SK-N-SH (cell line): ENCODE results near the gene CEACAM16. TPM values are rescaled to one million over a fixed set of nuclear protein-coding genes. Genes with fewer than 3 reads are reported as not detected.

Experiments
- CTCF ChIA-PET: fragments of 300-600, 350-600 bp; formaldehyde crosslinking; extraction: SDS; loops from one replicate; lab custom pipeline; 2021; lab: Yijun Ruan, JAX
- POLR2A ChIA-PET: fragments of 350-600 bp; sonication (Branson Sonifier 250); formaldehyde crosslinking; extraction: SDS; loops from one replicate; lab custom pipeline; 2020; ENCODE audit warnings: antibody characterized with exemption, inconsistent platforms; lab: Yijun Ruan, JAX
- DNase-seq: peaks from one replicate; pipeline ENCODE4 v3.0.0; 2012
- H2AFZ ChIP-seq: fragments of 200-600 bp; sonication (generic); 2 replicates; pipeline ENCODE4 v1.8.1; 2016; ENCODE audit warnings: antibody characterized with exemption, mild to moderate bottlenecking, low read depth
- H3F3A ChIP-seq: fragments of 200-600 bp; sonication (generic); replicated peaks from 2 replicates; pipeline ENCODE3; 2016; ENCODE audit warnings: antibody characterized with exemption, mild to moderate bottlenecking; ENCODE audit not compliant: insufficient read depth
- H3K27ac ChIP-seq, 2 experiments: fragments of 200-500 bp in 1 of 2; fragments of 200-600 bp in 1 of 2; sonication (Bioruptor generic) in 1 of 2; sonication (generic), shearing (Covaris generic) in 1 of 2; 2 replicates each; pipeline versions ENCODE4 v1.5.1 to v1.6.1; 2014 to 2016; ENCODE audit warnings: low read depth in 2 of 2, inconsistent platforms in 1 of 2, low read length in 1 of 2, mild to moderate bottlenecking in 1 of 2, mixed read lengths in 1 of 2
- H3K27me3 ChIP-seq: fragments of 200-600 bp; sonication (generic), shearing (Covaris generic); 2 replicates; pipeline ENCODE4 v1.6.1; 2016; ENCODE audit warnings: mixed run types; ENCODE audit not compliant: insufficient read depth
- H3K36me3 ChIP-seq, 2 experiments: fragments of 200-500 bp in 1 of 2; fragments of 200-600 bp in 1 of 2; sonication (Bioruptor generic) in 1 of 2; sonication (generic) in 1 of 2; replicated peaks in 1 of 2; 2 replicates each; pipeline versions ENCODE3 to v1.5.1; 2014 to 2016; ENCODE audit warnings: low read length in 1 of 2, mild to moderate bottlenecking in 1 of 2; ENCODE audit not compliant: insufficient read depth in 2 of 2, control insufficient read depth in 1 of 2
- H3K4me1 ChIP-seq, 2 experiments: fragments of 200-500 bp in 1 of 2; fragments of 200-600 bp in 1 of 2; sonication (Bioruptor generic) in 1 of 2; sonication (generic), shearing (Covaris generic) in 1 of 2; 2 replicates each; pipeline versions ENCODE4 v1.5.1 to v1.6.1; 2014 to 2016; ENCODE audit warnings: low read depth in 1 of 2, low read length in 1 of 2, mixed run types in 1 of 2; ENCODE audit not compliant: insufficient read depth in 2 of 2, control insufficient read depth in 1 of 2
- H3K4me2 ChIP-seq: fragments of 200-600 bp; sonication (generic), shearing (Covaris generic); 2 replicates; pipeline ENCODE4 v1.6.1; 2017; ENCODE audit warnings: mixed run types
- H3K4me3 ChIP-seq, 2 experiments: fragments of 200-500 bp in 1 of 2; fragments of 200-600 bp in 1 of 2; sonication (Bioruptor generic) in 1 of 2; sonication (generic), shearing (Covaris generic) in 1 of 2; 2 replicates each; pipeline versions ENCODE4 v1.5.1 to v1.8.1; 2014 to 2016; ENCODE audit warnings: low read depth in 2 of 2, inconsistent platforms in 1 of 2, low read length in 1 of 2, mild to moderate bottlenecking in 1 of 2, mixed read lengths in 1 of 2, moderate library complexity in 1 of 2
- H3K79me2 ChIP-seq: fragments of 200-600 bp; sonication (generic); 2 replicates; pipeline ENCODE4 v1.8.1; 2017; ENCODE audit warnings: mild to moderate bottlenecking; ENCODE audit not compliant: insufficient read depth
- H3K9ac ChIP-seq: fragments of 200-600 bp; sonication (generic); 2 replicates; pipeline ENCODE4 v1.6.1; 2017; ENCODE audit warnings: mixed run types
- H3K9me2 ChIP-seq: fragments of 200-600 bp; sonication (generic); 2 replicates; pipeline ENCODE4 v1.6.1; 2017; ENCODE audit warnings: mixed run types
- H3K9me3 ChIP-seq: fragments of 200-600 bp; sonication (generic); 2 replicates; pipeline ENCODE4 v1.6.1; 2017; ENCODE audit warnings: mixed run types, mild to moderate bottlenecking, moderate library complexity
- H4K20me1 ChIP-seq: fragments of 200-600 bp; sonication (generic); 2 replicates; pipeline ENCODE4 v1.6.1; 2017; ENCODE audit warnings: mild to moderate bottlenecking, mixed run types; ENCODE audit not compliant: insufficient read depth
- ELF1 ChIP-seq: IDR thresholded peaks from 2 replicates; pipeline ENCODE4 v1.4.0; 2012
- EZH2phosphoT487 ChIP-seq: fragments of 200-600 bp; sonication (generic); IDR thresholded peaks from 2 replicates; pipeline ENCODE4 v1.6.1; 2017; ENCODE audit warnings: low read depth, mixed run types, mild to moderate bottlenecking, antibody characterized with exemption, moderate library complexity, borderline replicate concordance
- FOXJ3 ChIP-seq: sonication (generic); formaldehyde crosslinking; IDR thresholded peaks from 2 replicates; pipeline ENCODE4 v1.5.1; 2020; ENCODE audit warnings: mild to moderate bottlenecking, missing genetic modification reagents
- GATA2 ChIP-seq: sonication (generic); formaldehyde crosslinking; IDR thresholded peaks from 2 replicates; pipeline ENCODE4 v1.5.0; 2020; ENCODE audit warnings: mild to moderate bottlenecking, missing genetic modification reagents
- IRF3 ChIP-seq: fragments of 150-350 bp; IDR thresholded peaks from 2 replicates; pipeline ENCODE4 v1.6.1; 2016; ENCODE audit warnings: mild to moderate bottlenecking, low read depth, low read length
- JUND ChIP-seq: IDR thresholded peaks from 2 replicates; pipeline ENCODE4 v1.4.0; 2012
- MAX ChIP-seq: IDR thresholded peaks from 2 replicates; pipeline ENCODE4 v1.4.0; 2012; ENCODE audit warnings: low read depth
- PBX3 ChIP-seq: IDR thresholded peaks from 2 replicates; pipeline ENCODE4; 2012
- POLR2AphosphoS5 ChIP-seq: IDR thresholded peaks from 2 replicates; pipeline ENCODE4 v1.6.1; 2012; ENCODE audit warnings: low read depth, low read length
- RAD21 ChIP-seq: IDR thresholded peaks from 2 replicates; pipeline ENCODE4 v1.6.1; 2012; ENCODE audit warnings: mild to moderate bottlenecking, low read length
- RCOR1 ChIP-seq: fragments of 150-350 bp; IDR thresholded peaks from 2 replicates; pipeline ENCODE4 v1.6.1; 2017; ENCODE audit warnings: antibody characterized with exemption, low read length
- REST ChIP-seq: IDR thresholded peaks from 2 replicates; pipeline ENCODE4 v1.6.1; 2012; ENCODE audit warnings: mild to moderate bottlenecking, low read depth, low read length, moderate library complexity
- RXRA ChIP-seq: IDR thresholded peaks from 2 replicates; pipeline ENCODE4 v1.4.0; 2012; ENCODE audit warnings: low read depth, mild to moderate bottlenecking, borderline replicate concordance
- TAF1 ChIP-seq: IDR thresholded peaks from 2 replicates; pipeline ENCODE4 v1.6.1; 2012; ENCODE audit warnings: low read depth, mild to moderate bottlenecking, low read length, moderate library complexity, borderline replicate concordance
- USF1 ChIP-seq: IDR thresholded peaks from 2 replicates; pipeline ENCODE4 v1.4.0; 2012; ENCODE audit warnings: low read depth, borderline replicate concordance
- USF2 ChIP-seq: fragments of 150-350 bp; IDR thresholded peaks from 2 replicates; pipeline ENCODE4 v1.6.1; 2017; ENCODE audit warnings: antibody characterized with exemption, low read length, low read depth, borderline replicate concordance
- YY1 ChIP-seq: IDR thresholded peaks from 2 replicates; pipeline ENCODE4 v1.4.0; 2012; ENCODE audit warnings: low read depth, mild to moderate bottlenecking
- WGBS: methylation state at CpG from one replicate; pipeline ENCODE4 v1.1.6; 2017; ENCODE audit warnings: low lambda C conversion rate; 5-methylcytosine and 5-hydroxymethylcytosine counted together
- polyA plus RNA-seq, 3 experiments: library from polyadenylated mRNA; depleted of rRNA; stranded (reverse); fragments of >200 nt; gene quantifications; 2 replicates each; pipeline ENCODE4 v1.2.3, GENCODE V29; 2012

The CEACAM16 gene
- polyA plus RNA-seq, 1 of the 3 experiments (the other 2 are of a cell fraction): not detected

- H3K9me3 ChIP-seq: no peaks in the 10 kb centered on the region
- H3K27me3 ChIP-seq: no peaks in the 10 kb centered on the region
- no peak overlapping the region for H3K4me2 ChIP-seq
- no peak for DNase-seq
- TF ChIP-seq FOXJ3 (CRISPR knock-in tag) (no peak), POLR2AphosphoS5 (no peak), GATA2 (CRISPR knock-in tag) (no peak), JUND (no peak), YY1 (no peak), EZH2phosphoT487 (no peak), ELF1 (no peak), REST (no peak), MAX (no peak)
- H3K9ac ChIP-seq: no peak overlapping the region
- no peaks in the 10 kb centered on the region for H3K9me2 ChIP-seq
- peaks cover 9% of the 10 kb centered on the region for H3F3A ChIP-seq
- H3K79me2 ChIP-seq: no peaks in the 10 kb centered on the region
- ChIA-PET POLR2A (no interaction called here), CTCF (interaction anchor here (0.9 kb wide), 1 partner anchor 26 kb away, joined by 3 read pairs; no protein-coding TSS in a partner anchor)
- H4K20me1 ChIP-seq: no peaks in the 10 kb centered on the region
- H3K4me1 ChIP-seq: peaks cover 0 to 5% of the 10 kb centered on the region in 2 experiments; a peak in 3 of 4 replicates
- H2AFZ ChIP-seq: no peak overlapping the region
- no peak overlapping the region for H3K27ac ChIP-seq
- WGBS: 56% methylated on average over 19 of the region's 22 CpGs
- no peak overlapping the region for H3K4me3 ChIP-seq
- no peaks in the 10 kb centered on the region for H3K36me3 ChIP-seq
These were observed 1.8 kb upstream of the CEACAM16 start for GRCh38 chr19:44696939-44697669.

- Histone ChIP-seq H3K9me3 (no peaks in the 10 kb centered on the region), H3K79me2 (no peaks in the 10 kb centered on the region), H4K20me1 (no peaks in the 10 kb centered on the region), H3F3A (peaks cover 7% of the 10 kb centered on the region), H3K36me3 (no peaks in the 10 kb centered on the region), H3K4me2 (no peak overlapping the region), H3K4me1 (peaks cover 0 to under 1% of the 10 kb centered on the region in 2 experiments; a peak in 2 of 4 replicates), H3K4me3 (no peak overlapping the region), H3K27me3 (no peaks in the 10 kb centered on the region), H2AFZ (no peak overlapping the region), H3K9me2 (no peaks in the 10 kb centered on the region), H3K9ac (no peak overlapping the region), H3K27ac (no peak overlapping the region)
- CTCF ChIA-PET: interaction anchor here (0.9 kb wide), 1 partner anchor 26 kb away, joined by 3 read pairs; no protein-coding TSS in a partner anchor
- DNase-seq: no peak
- WGBS: 63% methylated on average over 4 of the region's 4 CpGs
- POLR2A ChIA-PET: no interaction called here
- TF ChIP-seq USF2: no peak
- no peak for TF ChIP-seq MAX
- TF ChIP-seq ELF1: no peak
- TF ChIP-seq POLR2AphosphoS5: no peak
- no peak for TF ChIP-seq PBX3
- TF ChIP-seq IRF3: no peak
- no peak for TF ChIP-seq TAF1
- TF ChIP-seq RAD21: no peak
- TF ChIP-seq JUND: no peak
- TF ChIP-seq USF1: no peak
- TF ChIP-seq RXRA: no peak
- TF ChIP-seq YY1: no peak
- no peak for TF ChIP-seq RCOR1
These were observed 1.3 kb upstream of the CEACAM16 start for GRCh38 chr19:44697670-44698034.
